HG03469 (cell line): Measurements from ENCODE around the gene ANKRD13C.

Experiments
- ATAC-seq: cut with Tn5 transposase; IDR thresholded peaks from one replicate; pipeline ENCODE4 v1.9.1; 2021; ENCODE audit warnings: mild to moderate bottlenecking, moderate library complexity, moderate number of reproducible peaks; ENCODE audit not compliant: unreplicated experiment

The ANKRD13C gene

GRCh38 chr1:70221238-70222121 is 133.0 kb downstream of the ANKRD13C start, which contains the start of gene SRSF11:
TSS of gene SRSF11 (plus strand) at chr1:70221380. CDS start at chr1:70221637, 257 bp downstream.
- peak; percentile 79 for ATAC-seq

GRCh38 chr1:70220517-70221237 is 133.8 kb downstream of the ANKRD13C start:
- peak; percentile 6 for ATAC-seq

DNA sequence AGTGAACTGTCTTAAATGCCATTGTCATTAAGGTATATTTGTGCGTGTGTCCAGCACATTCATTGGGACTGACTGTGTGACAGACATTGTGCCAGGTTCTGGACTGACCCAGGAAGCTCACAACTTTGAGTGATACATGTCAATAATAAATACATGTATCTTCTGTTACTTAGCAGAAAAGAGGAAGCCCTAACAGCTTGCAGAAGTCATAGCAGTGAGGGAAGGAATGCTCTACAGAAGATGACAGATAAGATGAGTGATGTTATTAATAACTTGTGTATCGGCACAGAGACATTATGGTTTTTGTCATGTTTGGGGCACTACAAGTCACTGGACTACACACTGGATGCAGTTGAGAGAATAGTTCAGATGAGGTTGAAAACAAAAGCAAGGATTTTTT is 134.5 kb downstream of the ANKRD13C start:
- no peak for ATAC-seq

DNA sequence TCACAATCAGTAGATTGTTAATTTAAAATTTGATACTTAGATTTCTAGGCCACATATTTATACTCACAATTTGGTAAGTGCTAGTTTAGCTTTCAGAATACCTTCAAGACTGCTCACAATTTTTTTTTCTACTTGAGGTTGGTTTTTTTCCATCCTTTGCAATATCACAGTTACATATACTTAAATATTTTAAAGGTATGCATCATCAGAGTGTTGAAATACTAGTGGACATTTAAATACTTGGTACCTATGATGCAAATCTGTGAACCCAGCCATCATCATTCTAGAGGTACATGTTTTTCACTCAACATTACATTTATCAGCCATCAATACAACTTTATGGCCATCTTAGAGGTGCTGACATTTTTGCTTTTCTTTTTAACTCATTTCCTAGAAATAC is 143.0 kb downstream of the ANKRD13C start:
- no peak for ATAC-seq

DNA sequence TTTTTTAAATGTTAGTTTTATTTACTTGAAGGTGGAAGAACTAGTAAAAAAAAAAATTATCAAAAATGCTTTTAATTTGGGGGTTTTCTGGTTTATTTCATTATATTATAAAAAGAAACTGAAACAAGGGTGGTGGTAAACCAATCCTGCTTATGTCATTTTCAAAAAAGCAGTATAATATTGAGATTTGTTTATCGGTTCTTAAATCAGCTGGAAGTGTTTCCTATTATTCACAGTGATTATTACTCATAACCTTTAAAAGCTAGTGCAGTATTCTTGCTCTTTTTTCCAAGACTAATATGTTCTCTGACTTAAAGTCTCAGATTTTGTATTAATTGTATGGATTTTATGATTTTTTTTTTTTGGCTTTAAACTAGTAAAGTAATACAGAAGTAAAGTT is 143.7 kb downstream of the ANKRD13C start:
- no peak for ATAC-seq
